Liver (tissue), 9 donors: ENCODE data around the gene ITGB4. TPM values are rescaled to one million over a fixed set of nuclear protein-coding genes. Genes with fewer than 3 reads are reported as not detected.
A peak's percentile ranks its signal among the peaks of the same experiment; 100 is the strongest.

Source experiments
- DNase-seq: peaks from one replicate; pipeline ENCODE4 v3.0.0-alpha.2; 2017; ENCODE audit warnings: low spot score
- H3K27ac ChIP-seq, 2 donors: one replicate each; pipeline ENCODE4 v1.7.0; 2013; ENCODE audit warnings: inconsistent platforms in 2 of 2, low read length in 2 of 2, control low read depth in 1 of 2, low read depth in 1 of 2, mild to moderate bottlenecking in 1 of 2
- H3K27me3 ChIP-seq, 4 donors: one replicate each; pipeline versions ENCODE4 v1.6.1 to v1.7.0; 2013; ENCODE audit warnings: low read length in 3 of 4, inconsistent platforms in 1 of 4, mild to moderate bottlenecking in 1 of 4, moderate library complexity in 1 of 4; ENCODE audit not compliant: control insufficient read depth in 4 of 4, insufficient read depth in 4 of 4
- H3K36me3 ChIP-seq, 4 donors: one replicate each; pipeline versions ENCODE4 v1.6.1 to v1.7.0; 2013; ENCODE audit warnings: low read length in 3 of 4, mild to moderate bottlenecking in 3 of 4, low read depth in 1 of 4, moderate library complexity in 1 of 4; ENCODE audit not compliant: control insufficient read depth in 4 of 4, insufficient read depth in 3 of 4
- H3K4me1 ChIP-seq, 4 donors: one replicate each; pipeline versions ENCODE4 v1.6.1 to v1.7.0; 2013; ENCODE audit warnings: low read length in 3 of 4, mild to moderate bottlenecking in 3 of 4, moderate library complexity in 1 of 4; ENCODE audit not compliant: control insufficient read depth in 4 of 4, insufficient read depth in 4 of 4
- H3K4me3 ChIP-seq, 3 donors: one replicate each; pipeline versions ENCODE4 v1.6.1 to v1.7.0; 2013; ENCODE audit warnings: low read length in 3 of 3, control low read depth in 1 of 3, low read depth in 1 of 3, mild to moderate bottlenecking in 1 of 3
- H3K9ac ChIP-seq, 2 donors: one replicate each; pipeline ENCODE4 v1.7.0; 2013; ENCODE audit warnings: low read length in 2 of 2, mild to moderate bottlenecking in 2 of 2, moderate library complexity in 2 of 2, control low read depth in 1 of 2, low read depth in 1 of 2
- H3K9me3 ChIP-seq, 4 donors: one replicate each; pipeline versions ENCODE4 v1.6.1 to v1.7.0; 2013; ENCODE audit warnings: low read length in 3 of 4; ENCODE audit not compliant: control insufficient read depth in 4 of 4
- EGR1 ChIP-seq, 2 donors: IDR thresholded peaks; 2 replicates each; pipeline ENCODE4 v1.6.1; 2016 to 2018; ENCODE audit warnings: antibody characterized with exemption in 2 of 2, low read depth in 2 of 2
- FOXA1 ChIP-seq: IDR thresholded peaks from 2 replicates; pipeline ENCODE4 v1.6.1; 2016; ENCODE audit warnings: antibody characterized with exemption
- FOXA2 ChIP-seq: IDR thresholded peaks from 2 replicates; pipeline ENCODE4 v1.6.1; 2016; ENCODE audit warnings: antibody characterized with exemption
- GABPA ChIP-seq, 2 donors: IDR thresholded peaks in 1 of 2; conservative IDR thresholded peaks in 1 of 2; 2 replicates each; pipeline ENCODE4 v1.6.1; 2016; ENCODE audit warnings: antibody characterized with exemption in 2 of 2, mild to moderate bottlenecking in 1 of 2, moderate library complexity in 1 of 2
- HNF4A ChIP-seq, 2 donors: conservative IDR thresholded peaks; 2 replicates each; pipeline ENCODE4 v1.6.1; 2016; ENCODE audit warnings: antibody characterized with exemption in 2 of 2, mild to moderate bottlenecking in 2 of 2
- HNF4G ChIP-seq: IDR thresholded peaks from 2 replicates; pipeline ENCODE4 v1.6.1; 2016; ENCODE audit warnings: antibody characterized with exemption
- JUND ChIP-seq, 2 donors: IDR thresholded peaks; 2 replicates each; pipeline ENCODE4 v1.6.1; 2016; ENCODE audit warnings: antibody characterized with exemption in 2 of 2
- NR2F2 ChIP-seq: IDR thresholded peaks from 2 replicates; pipeline ENCODE4 v1.6.1; 2016; ENCODE audit warnings: antibody characterized with exemption
- RAD21 ChIP-seq, 2 donors: IDR thresholded peaks; 2 replicates each; pipeline ENCODE4 v1.6.1; 2016; ENCODE audit warnings: antibody characterized with exemption in 2 of 2, mild to moderate bottlenecking in 2 of 2
- RXRA ChIP-seq, 2 donors: IDR thresholded peaks; 2 replicates each; pipeline ENCODE4 v1.6.1; 2017 to 2018; ENCODE audit warnings: antibody characterized with exemption in 2 of 2, mild to moderate bottlenecking in 1 of 2
- SP1 ChIP-seq: IDR thresholded peaks from 2 replicates; pipeline ENCODE4 v1.6.1; 2018; ENCODE audit warnings: antibody characterized with exemption, mild to moderate bottlenecking
- TAF1 ChIP-seq: conservative IDR thresholded peaks from 2 replicates; pipeline ENCODE4 v1.6.1; 2016; ENCODE audit warnings: antibody characterized with exemption, mild to moderate bottlenecking
- YY1 ChIP-seq: IDR thresholded peaks from 2 replicates; pipeline ENCODE4 v1.6.1; 2016; ENCODE audit warnings: antibody characterized with exemption, mild to moderate bottlenecking
- WGBS: extraction: QIAGEN DNeasy Blood & Tissue Kit; methylation state at CpG from one replicate; pipeline ENCODE4 v1.1.7; 2013; 5-methylcytosine and 5-hydroxymethylcytosine counted together
- polyA plus RNA-seq, 2 donors: library from polyadenylated mRNA; stranded (reverse) in 1 of 2; unstranded in 1 of 2; fragments of 200-250 nt in 1 of 2; fragments of >200 nt in 1 of 2; fragmentation: Nextera tagmentation in 1 of 2; extraction: Ambion mirVana in 1 of 2; gene quantifications; one replicate each; pipeline versions ENCODE4 v1.2.1 to v1.2.3, GENCODE V29; 2013 to 2015
- total RNA-seq, 2 donors: library from RNA; depleted of rRNA; stranded (reverse); fragments of >200 nt; gene quantifications; one replicate each; pipeline ENCODE4 v1.2.3, GENCODE V29; 2014
- TF ChIP-seq, protein P1 (sequence below): IDR thresholded peaks from 2 replicates; pipeline ENCODE4 v1.6.1; 2016; ENCODE audit warnings: antibody characterized with exemption
- TF ChIP-seq, protein P2 (sequence below): fragments of 150-350 bp; IDR thresholded peaks from 2 replicates; pipeline ENCODE4 v1.5.1; 2017; ENCODE audit warnings: improper control_type of control experiment, low read depth, low read length; ENCODE audit not compliant: missing input control
- TF ChIP-seq, protein P3 (sequence below): IDR thresholded peaks from 2 replicates; pipeline ENCODE4 v1.6.1; 2016; ENCODE audit warnings: antibody characterized with exemption
- TF ChIP-seq, protein P4 (sequence below): IDR thresholded peaks from 2 replicates; pipeline ENCODE4 v1.6.1; 2016; ENCODE audit warnings: antibody characterized with exemption, mild to moderate bottlenecking
- TF ChIP-seq, protein P5 (sequence below): IDR thresholded peaks from 2 replicates; pipeline ENCODE4 v1.6.1; 2016; ENCODE audit warnings: antibody characterized with exemption
- donor health status: healthy.
- donor health status: healthy.
- donor health status: healthy.
- donor health status: healthy.
- donor health status: healthy.

The ITGB4 gene
- total and polyA plus RNA-seq, 4 donors, result 0.42 to 1.4 (median 1.3) TPM

DNA sequence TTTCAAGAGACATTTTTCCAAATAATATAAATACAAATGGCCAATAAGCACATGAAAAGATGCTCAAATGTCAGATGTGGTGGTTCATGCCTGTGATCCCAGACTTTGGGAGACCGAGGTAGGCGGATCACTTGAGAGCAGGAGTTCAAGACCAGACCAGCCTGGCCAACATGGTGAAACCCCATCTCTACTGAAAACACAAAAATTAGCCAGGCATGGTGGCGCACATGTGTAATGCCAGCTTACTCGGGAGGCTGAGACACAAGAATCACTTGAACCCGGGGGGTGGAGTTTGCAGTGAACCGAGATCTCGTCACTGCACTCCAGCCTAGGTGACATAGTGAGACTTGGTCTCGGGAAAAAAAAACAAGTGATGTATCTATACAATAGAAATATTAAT, 46.6 kb downstream of the ITGB4 start:
- Histone ChIP-seq H3K4me3 (no peak overlapping the region), H3K9me3 (no peaks in the 10 kb centered on the region), H3K9ac (no peak overlapping the region), H3K36me3 (no peaks in the 10 kb centered on the region), H3K4me1 (peaks cover 10 to 55% (median 40%) of the 10 kb centered on the region in 4 donors), H3K27me3 (no peaks in the 10 kb centered on the region), H3K27ac (no peak overlapping the region)
- DNase-seq, result no peak
- TF ChIP-seq, protein P1, sequence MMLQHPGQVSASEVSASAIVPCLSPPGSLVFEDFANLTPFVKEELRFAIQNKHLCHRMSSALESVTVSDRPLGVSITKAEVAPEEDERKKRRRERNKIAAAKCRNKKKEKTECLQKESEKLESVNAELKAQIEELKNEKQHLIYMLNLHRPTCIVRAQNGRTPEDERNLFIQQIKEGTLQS, result no peak
- TF ChIP-seq RXRA (IDR thresholded peaks at IDR 0.05), result no peak
- no peak for TF ChIP-seq NR2F2
- TF ChIP-seq, protein P2, sequence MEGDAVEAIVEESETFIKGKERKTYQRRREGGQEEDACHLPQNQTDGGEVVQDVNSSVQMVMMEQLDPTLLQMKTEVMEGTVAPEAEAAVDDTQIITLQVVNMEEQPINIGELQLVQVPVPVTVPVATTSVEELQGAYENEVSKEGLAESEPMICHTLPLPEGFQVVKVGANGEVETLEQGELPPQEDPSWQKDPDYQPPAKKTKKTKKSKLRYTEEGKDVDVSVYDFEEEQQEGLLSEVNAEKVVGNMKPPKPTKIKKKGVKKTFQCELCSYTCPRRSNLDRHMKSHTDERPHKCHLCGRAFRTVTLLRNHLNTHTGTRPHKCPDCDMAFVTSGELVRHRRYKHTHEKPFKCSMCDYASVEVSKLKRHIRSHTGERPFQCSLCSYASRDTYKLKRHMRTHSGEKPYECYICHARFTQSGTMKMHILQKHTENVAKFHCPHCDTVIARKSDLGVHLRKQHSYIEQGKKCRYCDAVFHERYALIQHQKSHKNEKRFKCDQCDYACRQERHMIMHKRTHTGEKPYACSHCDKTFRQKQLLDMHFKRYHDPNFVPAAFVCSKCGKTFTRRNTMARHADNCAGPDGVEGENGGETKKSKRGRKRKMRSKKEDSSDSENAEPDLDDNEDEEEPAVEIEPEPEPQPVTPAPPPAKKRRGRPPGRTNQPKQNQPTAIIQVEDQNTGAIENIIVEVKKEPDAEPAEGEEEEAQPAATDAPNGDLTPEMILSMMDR, result no peak
- no peak for TF ChIP-seq EGR1 (IDR thresholded peaks at IDR 0.05; ENCODE audit: low read depth in 2 of 2)
- TF ChIP-seq RAD21 (IDR thresholded peaks at IDR 0.05), result no peak
- no peak for TF ChIP-seq FOXA1
- no peak for TF ChIP-seq SP1
- TF ChIP-seq HNF4G, result no peak
- no peak for TF ChIP-seq TAF1
- TF ChIP-seq, protein P3, sequence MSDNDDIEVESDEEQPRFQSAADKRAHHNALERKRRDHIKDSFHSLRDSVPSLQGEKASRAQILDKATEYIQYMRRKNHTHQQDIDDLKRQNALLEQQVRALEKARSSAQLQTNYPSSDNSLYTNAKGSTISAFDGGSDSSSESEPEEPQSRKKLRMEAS, result no peak
- TF ChIP-seq, protein P4, sequence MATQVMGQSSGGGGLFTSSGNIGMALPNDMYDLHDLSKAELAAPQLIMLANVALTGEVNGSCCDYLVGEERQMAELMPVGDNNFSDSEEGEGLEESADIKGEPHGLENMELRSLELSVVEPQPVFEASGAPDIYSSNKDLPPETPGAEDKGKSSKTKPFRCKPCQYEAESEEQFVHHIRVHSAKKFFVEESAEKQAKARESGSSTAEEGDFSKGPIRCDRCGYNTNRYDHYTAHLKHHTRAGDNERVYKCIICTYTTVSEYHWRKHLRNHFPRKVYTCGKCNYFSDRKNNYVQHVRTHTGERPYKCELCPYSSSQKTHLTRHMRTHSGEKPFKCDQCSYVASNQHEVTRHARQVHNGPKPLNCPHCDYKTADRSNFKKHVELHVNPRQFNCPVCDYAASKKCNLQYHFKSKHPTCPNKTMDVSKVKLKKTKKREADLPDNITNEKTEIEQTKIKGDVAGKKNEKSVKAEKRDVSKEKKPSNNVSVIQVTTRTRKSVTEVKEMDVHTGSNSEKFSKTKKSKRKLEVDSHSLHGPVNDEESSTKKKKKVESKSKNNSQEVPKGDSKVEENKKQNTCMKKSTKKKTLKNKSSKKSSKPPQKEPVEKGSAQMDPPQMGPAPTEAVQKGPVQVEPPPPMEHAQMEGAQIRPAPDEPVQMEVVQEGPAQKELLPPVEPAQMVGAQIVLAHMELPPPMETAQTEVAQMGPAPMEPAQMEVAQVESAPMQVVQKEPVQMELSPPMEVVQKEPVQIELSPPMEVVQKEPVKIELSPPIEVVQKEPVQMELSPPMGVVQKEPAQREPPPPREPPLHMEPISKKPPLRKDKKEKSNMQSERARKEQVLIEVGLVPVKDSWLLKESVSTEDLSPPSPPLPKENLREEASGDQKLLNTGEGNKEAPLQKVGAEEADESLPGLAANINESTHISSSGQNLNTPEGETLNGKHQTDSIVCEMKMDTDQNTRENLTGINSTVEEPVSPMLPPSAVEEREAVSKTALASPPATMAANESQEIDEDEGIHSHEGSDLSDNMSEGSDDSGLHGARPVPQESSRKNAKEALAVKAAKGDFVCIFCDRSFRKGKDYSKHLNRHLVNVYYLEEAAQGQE, result no peak
- TF ChIP-seq GABPA (IDR thresholded peaks at IDR 0.05 in 1 of 2, conservative IDR thresholded peaks at IDR 0.05 in 1 of 2), result no peak
- WGBS, result 96% methylated on average over 8 of the region's 8 CpGs

DNA sequence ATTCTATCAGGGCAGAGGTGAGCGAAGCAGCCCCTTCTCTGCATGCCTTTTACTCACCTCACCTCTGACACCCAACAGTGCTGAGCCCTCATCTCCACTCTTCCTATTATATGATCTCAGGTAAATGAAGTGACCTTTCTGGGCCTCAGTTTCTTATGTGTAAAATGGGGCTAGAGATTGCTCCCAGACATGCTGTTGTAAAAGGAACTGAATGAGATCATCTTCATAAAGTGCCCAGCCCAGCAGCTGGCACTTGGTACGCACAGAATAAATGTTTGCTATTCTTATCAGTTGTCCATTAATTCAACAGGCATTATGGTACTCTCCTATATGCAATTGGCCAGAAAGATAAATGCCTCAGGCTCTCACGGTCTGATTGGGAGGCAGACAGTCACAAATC, 48.3 kb downstream of the ITGB4 start:
- no peak for DNase-seq
- WGBS, result 47% methylated on average over 3 of the region's 3 CpGs
- no peaks in the 10 kb centered on the region for H3K27me3 ChIP-seq
- H3K4me3 ChIP-seq, result no peak overlapping the region
- peaks cover 3 to 45% (median 29%) of the 10 kb centered on the region in 4 donors for H3K4me1 ChIP-seq
- no peaks in the 10 kb centered on the region for H3K9me3 ChIP-seq
- no peaks in the 10 kb centered on the region for H3K36me3 ChIP-seq
- H3K9ac ChIP-seq, result no peak overlapping the region
- H3K27ac ChIP-seq, result peak overlapping the region in 1 of 2 donors; percentile 1
- peak; percentile 37 for TF ChIP-seq SP1
- TF ChIP-seq RAD21 (IDR thresholded peaks at IDR 0.05), result no peak
- TF ChIP-seq, protein P5, sequence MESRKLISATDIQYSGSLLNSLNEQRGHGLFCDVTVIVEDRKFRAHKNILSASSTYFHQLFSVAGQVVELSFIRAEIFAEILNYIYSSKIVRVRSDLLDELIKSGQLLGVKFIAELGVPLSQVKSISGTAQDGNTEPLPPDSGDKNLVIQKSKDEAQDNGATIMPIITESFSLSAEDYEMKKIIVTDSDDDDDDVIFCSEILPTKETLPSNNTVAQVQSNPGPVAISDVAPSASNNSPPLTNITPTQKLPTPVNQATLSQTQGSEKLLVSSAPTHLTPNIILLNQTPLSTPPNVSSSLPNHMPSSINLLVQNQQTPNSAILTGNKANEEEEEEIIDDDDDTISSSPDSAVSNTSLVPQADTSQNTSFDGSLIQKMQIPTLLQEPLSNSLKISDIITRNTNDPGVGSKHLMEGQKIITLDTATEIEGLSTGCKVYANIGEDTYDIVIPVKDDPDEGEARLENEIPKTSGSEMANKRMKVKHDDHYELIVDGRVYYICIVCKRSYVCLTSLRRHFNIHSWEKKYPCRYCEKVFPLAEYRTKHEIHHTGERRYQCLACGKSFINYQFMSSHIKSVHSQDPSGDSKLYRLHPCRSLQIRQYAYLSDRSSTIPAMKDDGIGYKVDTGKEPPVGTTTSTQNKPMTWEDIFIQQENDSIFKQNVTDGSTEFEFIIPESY, result no peak
- TF ChIP-seq YY1, result peak; percentile 45
- no peak for TF ChIP-seq GABPA (IDR thresholded peaks at IDR 0.05 in 1 of 2, conservative IDR thresholded peaks at IDR 0.05 in 1 of 2)
- TF ChIP-seq, protein P1, result no peak
- peak in 1 of 2 donors; percentile 29 for TF ChIP-seq HNF4A (conservative IDR thresholded peaks at IDR 0.05)
- no peak for TF ChIP-seq HNF4G
- no peak for TF ChIP-seq EGR1 (IDR thresholded peaks at IDR 0.05; ENCODE audit: low read depth in 2 of 2)
- no peak for TF ChIP-seq FOXA1
- TF ChIP-seq FOXA2, result no peak
- TF ChIP-seq, protein P2, result no peak
- no peak for TF ChIP-seq RXRA (IDR thresholded peaks at IDR 0.05)
- TF ChIP-seq, protein P3, result no peak
- TF ChIP-seq NR2F2, result no peak
- peak in 1 of 2 donors; percentile 49 for TF ChIP-seq JUND (IDR thresholded peaks at IDR 0.05)
